C4-2B (cell line): ENCODE data around the gene SRCIN1.

Experiments used
- CTCF ChIP-seq: fragments of 450-650 bp; conservative IDR thresholded peaks from 2 replicates; pipeline ENCODE4 v1.5.1; 2017; ENCODE audit warnings: mild to moderate bottlenecking
- ZFX ChIP-seq: fragments of 450-650 bp; IDR thresholded peaks from 2 replicates; pipeline ENCODE4 v1.6.1; 2017

GRCh38 chr17:38579934-38580333, 25.8 kb downstream of the SRCIN1 start:
- TF ChIP-seq CTCF (no peak), ZFX (no peak)
